NCI-H82 treated with DMSO at 0.1 percent for 48 hours (cell line): ENCODE measurements around the gene KMO.

Experiments used
- DNase-seq: peaks from one replicate; lab custom pipeline; 2025; ENCODE audit not compliant: unreplicated experiment; lab: John Stamatoyannopoulos, UW

KMO gene

GRCh38 chr1:241536969-241537368, 4.8 kb downstream of the KMO start:
- no peak for DNase-seq

- no peak for DNase-seq
Observed at GRCh38 chr1:241542199-241542907, 10.2 kb downstream of the KMO start.

GRCh38 chr1:241548008-241548407, 15.8 kb downstream of the KMO start:
- DNase-seq = no peak

- no peak for DNase-seq
Observed at GRCh38 chr1:241550318-241550717, 18.1 kb downstream of the KMO start.

GRCh38 chr1:241551759-241552638, 19.8 kb downstream of the KMO start:
- DNase-seq = no peak

- no peak for DNase-seq
Observed at GRCh38 chr1:241553886-241554592, 21.9 kb downstream of the KMO start.

- no peak for DNase-seq
Observed at GRCh38 chr1:241555526-241555925, 23.3 kb downstream of the KMO start.

GRCh38 chr1:241557031-241557430, 24.9 kb downstream of the KMO start:
- no peak for DNase-seq

- no peak for DNase-seq
Observed at GRCh38 chr1:241557551-241558193, 25.5 kb downstream of the KMO start.

- DNase-seq = no peak
Observed at GRCh38 chr1:241560146-241560848, 28.1 kb downstream of the KMO start.

GRCh38 chr1:241560849-241561187, 28.6 kb downstream of the KMO start:
- no peak for DNase-seq

GRCh38 chr1:241569848-241570247, 37.7 kb downstream of the KMO start:
- DNase-seq = no peak

- no peak for DNase-seq
Observed at GRCh38 chr1:241574154-241574553, 42.0 kb downstream of the KMO start.

GRCh38 chr1:241579434-241579833, 47.3 kb downstream of the KMO start:
- no peak for DNase-seq

- DNase-seq = no peak
Observed at GRCh38 chr1:241582921-241583321, 50.7 kb downstream of the KMO start.

- DNase-seq = no peak
Observed at GRCh38 chr1:241586905-241587512, 54.8 kb downstream of the KMO start.

GRCh38 chr1:241589521-241589920, 57.3 kb downstream of the KMO start:
- DNase-seq = no peak

- no peak for DNase-seq
Observed at GRCh38 chr1:241590719-241591118, 58.5 kb downstream of the KMO start.

- DNase-seq = no peak
Observed at GRCh38 chr1:241591317-241591716, 59.1 kb downstream of the KMO start.

GRCh38 chr1:241591736-241592135, 59.6 kb downstream of the KMO start:
- no peak for DNase-seq
